ENCODE measurements around the gene RNU6-1.

- no peak for TF ChIP-seq POLR2AphosphoS5 (IDR thresholded peaks at IDR 0.05; ENCODE audit: low read depth, low read length)
- no peak for TF ChIP-seq POLR2A (IDR thresholded peaks at IDR 0.05; ENCODE audit: low read depth, low read length)
Measured at GRCh38 chr15:67882487-67883233, 42.8 kb upstream of the RNU6-1 start.

Measured in GM12892 (cell line).